Measurements from ENCODE around the gene CDH3.

GRCh38 chr16:68700120-68700519 lies 55.0 kb downstream of the CDH3 start:
- TF ChIP-seq EZH2phosphoT487 (IDR thresholded peaks at IDR 0.05; ENCODE audit: low read length) (no peak), CTCF (IDR thresholded peaks at IDR 0.05; ENCODE audit: low read length) (no peak), EZH2 (optimal IDR thresholded peaks at IDR 0.05; ENCODE audit: low read depth, low read length) (no peak)

Measured in MM.1S (cell line).